RWPE1 (cell line): Measurements from ENCODE around the gene IAH1.

Experiments
- CTCF ChIA-PET: fragments of 350-600 bp; sonication (Branson Sonifier 250); formaldehyde crosslinking; extraction: SDS; loops from one replicate; lab custom pipeline; 2021; lab: Yijun Ruan, JAX
- POLR2A ChIA-PET: fragments of 400-600 bp; formaldehyde crosslinking; extraction: SDS; loops from one replicate; lab custom pipeline; 2020; ENCODE audit warnings: antibody characterized with exemption; ENCODE audit not compliant: low non-redundant PET; lab: Yijun Ruan, JAX
- DNase-seq: peaks from one replicate; pipeline ENCODE4 v3.0.0; 2012; ENCODE audit warnings: low spot score
- H3K27ac ChIP-seq: fragments of 450-650 bp; 2 replicates; pipeline ENCODE4 v1.5.1; 2017
- TF ChIP-seq, protein P1 (sequence below): fragments of 450-650 bp; conservative IDR thresholded peaks from 2 replicates; pipeline ENCODE4 v1.5.1; 2017; ENCODE audit warnings: low read depth, mild to moderate bottlenecking

Gene IAH1

DNA sequence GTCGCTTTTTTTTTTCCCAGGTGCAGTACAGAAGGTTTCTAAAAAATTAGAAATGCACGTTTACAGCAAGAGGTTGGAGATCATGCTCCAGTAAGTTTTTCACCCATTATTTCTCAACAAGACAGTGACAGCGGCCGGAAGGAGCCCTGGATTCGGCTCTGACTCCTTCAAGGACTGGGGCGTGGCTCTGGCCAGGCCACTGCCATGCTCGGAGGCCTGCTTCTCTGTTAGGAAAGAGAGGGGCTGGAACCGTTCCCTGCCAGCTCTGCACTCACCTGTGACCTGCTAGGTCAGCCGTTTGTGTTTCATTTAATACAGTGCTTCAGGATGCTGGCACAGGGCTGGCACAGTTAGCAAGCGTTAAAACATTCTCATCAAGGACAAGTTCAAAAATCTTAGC, 6.7 kb upstream of the IAH1 start:
- no peak overlapping the region for H3K27ac ChIP-seq
- POLR2A ChIA-PET: no interaction called here
- DNase-seq: no peak
- CTCF ChIA-PET: no interaction called here
- TF ChIP-seq, protein P1, sequence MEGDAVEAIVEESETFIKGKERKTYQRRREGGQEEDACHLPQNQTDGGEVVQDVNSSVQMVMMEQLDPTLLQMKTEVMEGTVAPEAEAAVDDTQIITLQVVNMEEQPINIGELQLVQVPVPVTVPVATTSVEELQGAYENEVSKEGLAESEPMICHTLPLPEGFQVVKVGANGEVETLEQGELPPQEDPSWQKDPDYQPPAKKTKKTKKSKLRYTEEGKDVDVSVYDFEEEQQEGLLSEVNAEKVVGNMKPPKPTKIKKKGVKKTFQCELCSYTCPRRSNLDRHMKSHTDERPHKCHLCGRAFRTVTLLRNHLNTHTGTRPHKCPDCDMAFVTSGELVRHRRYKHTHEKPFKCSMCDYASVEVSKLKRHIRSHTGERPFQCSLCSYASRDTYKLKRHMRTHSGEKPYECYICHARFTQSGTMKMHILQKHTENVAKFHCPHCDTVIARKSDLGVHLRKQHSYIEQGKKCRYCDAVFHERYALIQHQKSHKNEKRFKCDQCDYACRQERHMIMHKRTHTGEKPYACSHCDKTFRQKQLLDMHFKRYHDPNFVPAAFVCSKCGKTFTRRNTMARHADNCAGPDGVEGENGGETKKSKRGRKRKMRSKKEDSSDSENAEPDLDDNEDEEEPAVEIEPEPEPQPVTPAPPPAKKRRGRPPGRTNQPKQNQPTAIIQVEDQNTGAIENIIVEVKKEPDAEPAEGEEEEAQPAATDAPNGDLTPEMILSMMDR: no peak

DNA sequence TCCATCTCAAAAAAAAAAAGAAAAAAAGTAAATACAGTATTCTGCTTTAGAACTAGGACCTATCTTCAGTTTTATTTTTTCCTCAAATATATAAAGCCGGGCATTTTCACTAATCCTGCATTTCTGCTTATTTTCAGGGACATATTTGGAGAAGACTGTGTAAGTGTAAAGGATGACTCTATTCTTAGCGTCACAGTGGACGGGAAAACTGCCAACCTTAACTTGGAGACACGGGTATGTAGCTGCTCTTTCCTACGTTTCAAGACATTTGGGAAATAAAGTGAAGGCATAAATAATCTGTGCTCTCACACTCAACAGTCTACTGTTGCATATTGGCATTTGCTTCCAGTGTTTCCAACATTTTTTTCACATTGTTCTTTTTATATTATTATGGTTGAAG, 3.1 kb upstream of the IAH1 start:
- no peak overlapping the region for H3K27ac ChIP-seq
- TF ChIP-seq, protein P1: no peak
- CTCF ChIA-PET: no interaction called here
- DNase-seq: no peak
- POLR2A ChIA-PET: interaction anchor here (0.6 kb wide), 1 partner anchor 372 kb away, joined by 3 read pairs; the partner anchor contains the start of gene TAF1B

DNA sequence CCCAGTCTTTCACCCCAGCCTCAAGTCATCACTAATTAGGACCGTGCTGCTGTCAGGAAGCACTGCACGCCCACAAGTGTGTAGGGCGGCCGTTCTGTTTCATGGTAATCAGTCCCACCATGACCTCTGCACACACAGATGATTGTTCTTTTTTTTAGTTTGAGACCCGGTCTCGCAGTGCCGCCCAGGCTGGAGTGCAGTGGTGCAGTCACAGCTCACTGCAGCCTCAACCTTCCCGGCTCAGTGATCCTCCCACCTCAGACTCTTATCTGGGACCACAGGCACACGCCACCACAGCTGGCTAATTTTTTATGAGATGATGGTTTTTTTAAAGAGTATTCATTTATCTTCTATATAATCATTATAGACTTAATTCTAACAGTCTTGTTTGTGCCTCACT, 1.8 kb upstream of the IAH1 start:
- no peak overlapping the region for H3K27ac ChIP-seq
- ChIA-PET POLR2A (no interaction called here), CTCF (no interaction called here)
- DNase-seq: no peak
- TF ChIP-seq, protein P1: no peak

DNA sequence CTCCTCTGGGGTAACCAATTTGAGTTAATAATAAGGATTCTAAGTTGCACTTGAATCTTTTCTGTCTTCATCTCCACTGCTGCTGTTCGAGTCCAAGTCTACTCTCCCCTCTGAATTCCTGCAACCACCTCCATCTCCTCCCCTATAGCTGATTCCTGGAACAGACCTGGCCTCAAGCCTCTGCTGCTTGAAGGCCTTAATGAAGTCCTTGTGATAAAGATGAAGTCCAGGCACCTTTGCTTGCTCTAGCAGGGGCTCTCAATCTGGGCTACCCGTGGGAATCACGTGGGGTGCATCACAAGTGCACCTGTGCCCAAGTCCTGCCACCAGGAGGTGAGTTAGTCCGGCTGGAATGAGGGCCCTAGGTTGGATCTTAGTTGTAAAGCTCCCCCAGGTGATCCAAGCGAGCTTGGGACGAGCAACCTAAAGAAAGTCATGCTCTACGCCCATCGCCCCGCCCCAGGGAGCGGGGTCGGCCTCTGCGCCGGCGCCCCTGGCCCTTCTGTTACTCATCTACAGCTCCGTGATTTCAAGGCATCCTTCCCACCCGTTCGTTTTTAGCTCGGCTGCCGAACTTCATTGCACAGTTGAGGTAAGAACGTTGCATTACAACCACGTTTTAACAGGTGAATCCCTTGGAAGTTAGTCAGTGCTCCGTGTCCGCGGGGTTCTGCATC, 905 bp upstream of the IAH1 start:
- TF ChIP-seq, protein P1: no peak
- peak overlapping the region; percentile 85 for H3K27ac ChIP-seq
- peak; percentile 38 for DNase-seq
- POLR2A ChIA-PET: no interaction called here
- CTCF ChIA-PET: interaction anchor here (0.5 to 1.2 kb wide), 4 partner anchors 145 to 1182 kb away, joined by 3 to 4 read pairs (median 4); no protein-coding TSS in a partner anchor

DNA sequence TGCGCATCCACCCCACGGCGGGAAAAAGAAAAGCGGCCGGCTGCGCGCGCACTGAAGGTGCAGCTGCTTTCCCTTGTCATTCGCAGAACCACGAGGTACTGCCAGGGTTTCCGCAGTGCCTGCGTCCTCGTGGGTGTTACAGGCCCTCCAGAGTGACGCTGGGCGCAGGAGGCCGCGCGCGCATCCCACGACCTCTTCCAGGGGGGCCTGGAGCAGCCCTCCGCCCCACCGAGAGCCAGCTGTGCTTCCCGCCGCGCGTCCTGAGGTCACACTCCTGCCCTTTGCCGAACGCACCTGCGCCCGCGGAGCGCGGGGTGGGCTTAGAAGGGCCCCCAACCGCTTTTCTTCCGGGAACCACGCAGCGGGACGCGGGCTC, 378 bp upstream of the IAH1 start:
- TF ChIP-seq, protein P1: no peak
- CTCF ChIA-PET: interaction anchor here (0.5 to 1.2 kb wide), 4 partner anchors 145 to 1182 kb away, joined by 3 to 4 read pairs (median 4); no protein-coding TSS in a partner anchor
- peak; percentile 10 for DNase-seq
- POLR2A ChIA-PET: no interaction called here
- H3K27ac ChIP-seq: peak overlapping the region; percentile 85

DNA sequence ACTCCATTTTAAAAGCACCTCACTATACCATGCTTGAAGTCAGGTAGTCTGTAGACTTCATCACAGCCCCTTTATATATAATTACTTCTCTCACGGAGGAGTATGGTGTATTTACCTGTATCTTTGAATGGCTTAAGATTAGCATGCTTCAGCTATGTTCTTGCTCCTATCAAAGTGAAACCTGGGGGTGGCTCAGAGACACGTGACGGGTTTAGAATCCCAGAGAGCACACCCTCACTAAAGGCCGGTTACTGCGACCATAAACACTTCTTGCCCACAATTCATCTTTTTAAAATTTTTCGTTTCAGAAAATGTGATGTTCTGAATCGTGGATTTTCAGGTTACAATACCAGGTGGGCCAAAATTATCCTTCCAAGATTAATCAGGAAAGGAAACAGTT, 3.6 kb downstream of the IAH1 start:
- no peak overlapping the region for H3K27ac ChIP-seq
- POLR2A ChIA-PET: no interaction called here
- DNase-seq: no peak
- CTCF ChIA-PET: interaction anchor here (0.6 kb wide), 1 partner anchor 15 kb away, joined by 3 read pairs; no protein-coding TSS in a partner anchor
- TF ChIP-seq, protein P1: no peak
